GM19240 (cell line): ENCODE results near the gene CNOT1.
"Not testable (repeated sequence)": the region's sequence is repeated elsewhere in the genome, so short reads cannot be mapped to it uniquely, and the experiment has no call there.

Experiments
- DNase-seq: peaks from one replicate; pipeline ENCODE4 v3.0.0; 2011; ENCODE audit warnings: low spot score; ENCODE audit not compliant: insufficient read length

The CNOT1 gene

DNA sequence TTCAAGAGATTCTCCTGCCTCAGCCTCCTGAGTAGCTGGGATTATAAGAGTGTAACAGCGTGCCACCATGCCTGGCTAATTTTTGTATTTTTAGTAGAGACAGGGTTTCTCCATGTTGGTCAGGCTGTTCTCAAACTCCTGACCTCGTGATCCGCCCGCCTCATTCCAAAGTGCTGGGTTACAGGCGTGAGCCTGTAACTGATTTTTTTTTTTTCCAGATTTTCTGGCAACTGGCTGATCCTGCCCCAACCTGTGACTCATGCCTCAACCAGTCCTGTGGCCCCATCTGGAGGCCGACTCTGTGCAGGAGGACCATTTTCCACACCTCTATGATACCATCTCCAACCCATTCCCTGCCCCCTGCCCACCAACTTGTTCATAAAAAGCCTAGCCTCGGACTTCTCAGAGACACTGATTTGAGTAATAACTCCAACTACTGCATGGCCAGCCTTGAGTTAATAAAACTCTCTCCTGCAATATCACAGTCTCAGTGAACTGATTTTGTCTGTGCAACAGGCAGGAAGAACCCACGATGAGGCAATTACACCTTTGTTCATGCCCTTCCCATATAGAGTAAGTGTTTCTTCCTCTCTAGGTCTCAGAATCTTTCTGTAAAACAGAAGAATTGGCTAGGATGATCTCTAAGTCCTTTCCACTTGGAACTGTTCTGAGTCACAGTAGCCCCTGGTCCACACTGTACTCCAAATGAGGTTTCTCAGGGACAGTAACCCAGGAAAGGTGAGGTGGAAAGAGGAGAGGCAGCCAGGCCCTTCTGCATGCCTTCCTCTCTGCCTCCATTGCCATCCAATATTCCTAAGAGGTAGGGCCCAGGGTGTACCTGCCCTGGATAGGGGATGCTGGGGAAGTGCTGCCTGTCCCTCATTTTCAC, 8.8 kb upstream of the CNOT1 start:
- DNase-seq: no peak

GRCh38 chr16:58637021-58637420, 7.4 kb upstream of the CNOT1 start:
- DNase-seq: not testable (repeated sequence)

GRCh38 chr16:58636466-58636865, 6.8 kb upstream of the CNOT1 start:
- DNase-seq: no peak

GRCh38 chr16:58635502-58635901, 5.9 kb upstream of the CNOT1 start:
- DNase-seq: no peak

GRCh38 chr16:58634265-58634802, 4.7 kb upstream of the CNOT1 start:
- DNase-seq: no peak

DNA sequence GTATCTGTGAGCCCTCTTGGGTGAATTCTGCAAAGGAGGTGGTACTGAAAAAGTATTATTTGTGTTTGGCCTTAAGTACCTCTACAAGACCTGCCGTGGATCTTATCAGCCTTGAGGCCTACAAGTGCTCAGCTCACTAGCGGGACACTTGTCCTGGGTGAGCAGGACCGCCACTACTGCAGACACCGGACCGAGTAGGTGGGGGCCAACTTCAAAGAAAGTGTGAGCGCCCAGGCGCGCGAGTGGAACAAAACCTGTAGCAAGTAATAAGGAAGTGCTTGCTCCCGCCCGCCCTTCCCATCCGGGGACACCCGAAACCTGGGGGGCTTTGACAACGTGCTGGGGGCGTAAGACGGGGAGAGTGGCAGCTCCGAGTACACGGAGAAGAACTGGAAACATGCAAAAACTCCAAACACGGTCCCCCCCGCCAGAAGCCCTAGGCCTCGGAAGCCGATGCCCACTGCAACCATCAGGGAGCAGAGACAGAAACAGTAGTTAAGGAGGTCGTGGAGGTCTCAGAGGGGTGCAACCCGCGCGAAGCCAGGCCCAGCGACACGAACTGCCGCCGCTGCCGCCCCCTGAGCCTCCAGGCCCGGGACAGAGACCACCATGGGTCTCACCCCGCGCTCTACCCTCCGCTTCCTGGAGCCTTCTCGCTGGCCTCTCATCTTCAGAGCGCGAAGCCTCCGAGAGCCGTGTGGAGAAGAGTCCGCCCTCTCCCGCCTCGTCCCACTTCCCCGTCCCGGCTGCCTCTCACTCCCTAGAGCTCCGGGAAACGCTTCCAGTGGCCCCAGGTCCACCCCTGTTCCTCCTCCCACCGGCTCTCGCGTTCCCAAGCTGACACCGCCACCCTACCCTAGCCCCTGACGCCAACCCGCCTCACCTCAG, 537 bp downstream of the CNOT1 start:
- no peak for DNase-seq

GRCh38 chr16:58624209-58624608, 5.4 kb downstream of the CNOT1 start:
- no peak for DNase-seq

- DNase-seq: no peak
These were observed 9.2 kb downstream of the CNOT1 start for GRCh38 chr16:58620396-58620795.

DNA sequence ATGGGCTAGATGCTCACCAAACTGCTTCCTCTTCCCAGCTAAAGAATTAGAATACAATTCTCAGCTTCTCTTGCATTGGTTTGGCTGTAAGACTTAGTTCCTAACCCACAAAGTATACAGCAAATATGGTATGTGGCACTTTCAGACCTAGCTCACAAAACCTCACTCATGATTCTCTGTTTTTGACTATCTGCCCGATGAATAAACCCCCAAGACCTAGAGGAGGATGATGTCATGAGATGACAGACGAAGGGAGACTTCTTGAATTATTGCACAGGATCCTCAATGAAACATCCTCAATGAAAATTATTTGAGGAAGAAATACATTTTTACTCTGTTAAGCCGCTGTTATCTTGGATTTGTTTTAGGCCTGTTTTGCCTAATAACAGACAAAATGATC, 14.3 kb downstream of the CNOT1 start:
- no peak for DNase-seq

- no peak for DNase-seq
These were observed 14.8 kb downstream of the CNOT1 start for GRCh38 chr16:58614860-58615259.

- no peak for DNase-seq
These were observed 15.4 kb downstream of the CNOT1 start for GRCh38 chr16:58614212-58614611.

DNA sequence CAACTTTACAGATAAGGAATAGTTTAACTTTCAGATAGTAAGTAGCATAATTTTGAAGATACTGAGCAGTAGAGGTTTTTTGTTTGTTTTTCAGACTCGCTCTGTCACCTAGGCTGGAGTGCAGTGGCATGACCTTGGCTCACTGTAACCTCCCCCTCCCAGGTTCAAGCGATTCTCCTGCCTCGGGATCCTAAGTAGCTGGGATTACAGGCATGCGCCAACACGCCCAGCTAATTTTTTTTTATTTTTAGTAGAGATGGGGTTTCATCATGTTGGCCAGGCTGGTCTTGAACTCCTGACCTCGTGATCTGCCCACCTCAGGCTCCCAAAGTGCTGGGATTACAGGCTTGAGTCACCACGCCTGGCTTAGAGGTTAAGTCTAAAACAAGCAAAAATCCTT, 16.7 kb downstream of the CNOT1 start:
- not testable (repeated sequence) for DNase-seq

DNA sequence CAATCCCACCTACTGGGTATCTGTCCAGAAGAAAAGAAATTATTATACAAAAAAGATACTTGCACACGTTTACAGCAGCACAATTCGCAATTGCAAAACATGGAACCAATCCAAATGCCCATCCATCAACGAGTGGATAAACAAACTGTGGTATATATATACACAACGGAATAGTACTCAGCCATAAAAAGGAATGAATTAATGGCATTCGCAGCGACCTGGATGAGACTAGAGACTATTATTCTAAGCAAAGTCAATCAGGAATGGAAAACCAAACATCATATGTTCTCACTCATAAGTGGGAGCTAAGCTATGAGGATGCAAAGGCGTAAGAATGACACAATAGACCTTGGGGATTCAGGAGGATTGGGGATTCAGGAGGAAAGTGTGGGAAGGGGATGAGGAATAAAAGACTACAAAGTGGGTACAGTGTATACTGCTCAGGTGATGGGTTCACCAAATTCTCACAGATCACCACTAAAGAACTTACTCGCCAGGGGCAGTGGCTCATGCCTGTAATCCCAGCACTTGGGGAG, 21.0 kb downstream of the CNOT1 start:
- DNase-seq: no peak

DNA sequence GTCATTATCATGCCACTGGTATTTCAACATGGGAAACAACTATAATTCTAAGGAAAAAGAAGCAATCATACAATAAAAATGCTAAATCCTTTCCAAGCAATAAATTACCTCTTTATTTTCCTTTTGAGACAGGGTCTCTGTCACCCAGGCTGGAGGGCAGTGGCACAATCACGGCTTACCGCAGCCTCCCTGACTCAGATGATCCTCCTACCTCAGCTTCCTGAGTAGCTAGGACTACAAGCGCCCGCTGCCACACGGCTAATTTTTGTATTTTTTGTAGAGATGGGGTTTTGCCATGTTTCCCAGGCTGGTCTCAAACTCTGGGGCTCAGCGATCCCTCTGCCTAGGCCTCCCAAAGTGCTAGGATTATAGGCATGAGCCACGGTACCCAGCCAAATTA, 24.1 kb downstream of the CNOT1 start:
- no peak for DNase-seq

DNA sequence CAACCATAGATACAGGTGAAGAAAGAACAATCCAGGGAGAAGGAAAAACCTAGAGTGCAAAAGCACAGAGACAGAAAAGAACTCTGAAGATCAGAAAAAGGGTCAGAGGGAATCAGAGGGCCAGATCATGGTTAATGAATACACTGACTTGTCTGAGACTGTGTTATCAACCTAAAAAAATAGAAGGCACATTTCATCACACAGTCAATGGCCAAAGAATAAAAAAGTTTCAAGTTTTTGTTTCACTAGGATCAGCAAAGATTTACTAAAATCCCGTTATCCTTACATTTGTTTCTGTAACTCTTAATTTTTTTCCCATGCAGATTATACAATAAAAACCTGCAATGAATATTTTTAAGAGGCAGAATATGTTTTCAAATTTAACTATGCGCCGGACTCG, 38.5 kb downstream of the CNOT1 start:
- no peak for DNase-seq

- DNase-seq: no peak
These were observed 40.2 kb downstream of the CNOT1 start for GRCh38 chr16:58589326-58589905.

DNA sequence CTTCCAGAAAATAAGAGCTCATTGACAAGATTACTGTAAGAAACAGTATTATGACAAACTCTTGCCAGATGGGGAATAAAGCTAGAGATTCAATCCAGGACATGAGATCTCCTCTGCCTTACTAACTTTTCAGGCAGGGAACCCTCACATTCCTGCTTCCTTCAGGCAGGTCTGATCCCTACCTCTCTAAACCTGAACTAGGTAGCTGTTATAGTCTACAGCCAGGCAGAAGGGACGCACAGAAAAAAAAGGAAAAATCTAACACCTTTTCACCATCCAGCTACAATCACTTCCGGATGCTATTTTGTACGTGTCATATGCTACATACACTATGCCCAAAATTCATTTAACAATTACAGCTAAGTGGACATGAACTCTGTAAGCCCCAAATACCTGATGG, 41.2 kb downstream of the CNOT1 start:
- DNase-seq: no peak

DNA sequence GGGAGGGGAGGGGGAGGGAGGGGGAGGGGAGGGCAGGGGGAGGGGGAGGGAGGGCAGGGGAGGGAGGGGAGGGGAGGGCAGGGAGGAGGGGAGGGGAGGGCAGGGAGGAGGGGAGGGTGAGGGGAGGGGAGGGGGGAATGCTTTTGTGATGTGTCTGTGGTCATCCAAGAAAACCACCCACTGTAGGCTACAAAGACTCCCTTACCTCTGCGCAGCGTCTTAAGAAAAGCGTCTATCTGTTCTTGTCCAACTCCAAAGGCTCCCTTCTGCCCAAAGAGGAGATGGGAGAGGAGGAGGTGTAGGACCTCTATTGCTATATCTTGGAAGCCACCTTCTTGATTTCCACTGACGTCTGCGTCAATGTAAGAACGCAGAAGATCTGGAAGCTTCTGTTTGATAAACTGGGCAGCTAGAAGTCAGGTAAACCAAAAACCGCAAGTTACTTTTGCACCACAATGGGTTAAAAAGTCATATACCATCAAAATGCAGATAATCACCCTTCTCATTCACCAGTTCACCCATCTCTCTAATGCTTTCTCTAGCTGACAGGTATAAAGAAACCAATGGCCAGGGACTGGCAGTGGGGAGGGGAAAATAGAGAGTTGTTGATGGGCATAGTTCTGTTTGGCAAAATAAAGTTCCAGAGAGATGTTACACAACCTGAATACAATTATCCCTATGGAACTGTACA, 43.1 kb downstream of the CNOT1 start:
- no peak for DNase-seq

DNA sequence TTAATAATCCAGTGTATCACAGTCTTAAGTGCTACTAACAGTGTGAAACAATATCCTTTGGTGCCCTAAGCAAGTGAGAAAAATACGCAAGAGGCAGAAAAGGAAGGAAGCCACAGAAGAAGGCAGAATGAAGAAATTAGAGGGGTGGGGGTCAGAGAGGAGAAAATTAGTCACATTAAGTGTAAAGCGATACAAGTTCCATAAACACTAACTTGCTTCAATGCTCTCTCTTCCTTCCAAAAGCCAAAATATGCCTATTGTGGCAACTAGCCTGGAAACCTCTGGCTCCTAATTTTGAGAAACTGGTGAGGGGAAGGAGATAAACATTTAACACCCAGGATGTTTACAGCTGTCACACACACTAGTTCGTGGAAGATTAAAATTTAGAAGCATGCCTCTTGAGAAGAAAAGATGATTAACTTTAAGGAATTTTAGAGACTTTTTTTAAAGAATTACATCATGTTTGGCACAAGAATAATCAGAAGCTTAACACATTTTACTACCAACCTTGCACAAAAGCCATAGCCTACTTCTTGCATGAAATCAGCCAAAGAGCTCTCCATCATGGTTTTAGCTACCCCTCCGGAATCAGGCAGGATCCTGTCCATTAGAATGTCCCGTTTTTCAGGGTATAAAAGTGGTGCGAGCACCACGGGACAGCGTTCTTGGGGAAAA, 44.7 kb downstream of the CNOT1 start:
- no peak for DNase-seq
